HG02798 (cell line): ENCODE measurements around the gene NCR2.

Experiments
- ATAC-seq: cut with Tn5 transposase; IDR thresholded peaks from one replicate; pipeline ENCODE4 v1.9.1; 2021; ENCODE audit warnings: mild to moderate bottlenecking; ENCODE audit not compliant: unreplicated experiment, poor library complexity

Gene NCR2

GRCh38 chr6:41392246-41392645 lies 56.8 kb downstream of the NCR2 start:
- no peak for ATAC-seq

- ATAC-seq, result no peak
Observed at GRCh38 chr6:41396335-41396734, 60.9 kb downstream of the NCR2 start.

GRCh38 chr6:41399424-41399823 lies 64.0 kb downstream of the NCR2 start:
- no peak for ATAC-seq
